ENCODE measurements around the gene JAM3. TPM values are rescaled to one million over a fixed set of nuclear protein-coding genes. Genes with fewer than 3 reads are reported as not detected.

Gene JAM3
- total and polyA plus RNA-seq, 2 of the 4 experiments (the other 2 are of a cell fraction), result 38.0 to 71.5 TPM

- TF ChIP-seq BHLHE40 (IDR thresholded peaks at IDR 0.05; ENCODE audit: low read depth, low read length) (no peak), RAD21 (IDR thresholded peaks at IDR 0.05; ENCODE audit: low read length) (no peak)
Measured at GRCh38 chr11:134063124-134063495, 5.8 kb upstream of the JAM3 start (continued).

GRCh38 chr11:134063991-134064747 is 4.7 kb upstream of the JAM3 start:
- CTCF ChIA-PET, result no interaction called here
- no peak overlapping the region for H3K23ac ChIP-seq (ENCODE audit: low read depth, low read length)
- intact Hi-C loops (cut with micrococcal nuclease), result no loop called here
- no peak for TF ChIP-seq RCOR1 (IDR thresholded peaks at IDR 0.05; ENCODE audit: insufficient replicate concordance, low read length)
- no peak for TF ChIP-seq CEBPB (IDR thresholded peaks at IDR 0.05; ENCODE audit: low read depth, low read length)
- no peak for TF ChIP-seq MAFK (IDR thresholded peaks at IDR 0.05; ENCODE audit: low read depth, low read length)
- TF ChIP-seq, protein P1, sequence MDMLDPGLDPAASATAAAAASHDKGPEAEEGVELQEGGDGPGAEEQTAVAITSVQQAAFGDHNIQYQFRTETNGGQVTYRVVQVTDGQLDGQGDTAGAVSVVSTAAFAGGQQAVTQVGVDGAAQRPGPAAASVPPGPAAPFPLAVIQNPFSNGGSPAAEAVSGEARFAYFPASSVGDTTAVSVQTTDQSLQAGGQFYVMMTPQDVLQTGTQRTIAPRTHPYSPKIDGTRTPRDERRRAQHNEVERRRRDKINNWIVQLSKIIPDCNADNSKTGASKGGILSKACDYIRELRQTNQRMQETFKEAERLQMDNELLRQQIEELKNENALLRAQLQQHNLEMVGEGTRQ (IDR thresholded peaks at IDR 0.05; ENCODE audit: low read depth, low read length), result no peak
- no peak for TF ChIP-seq MAZ (IDR thresholded peaks at IDR 0.05; ENCODE audit: borderline replicate concordance, low read depth, low read length)
- no peak for TF ChIP-seq SMC3 (IDR thresholded peaks at IDR 0.05; ENCODE audit: low read depth, low read length)
- no peak for TF ChIP-seq MXI1 (IDR thresholded peaks at IDR 0.05; ENCODE audit: borderline replicate concordance, low read depth, low read length)
- TF ChIP-seq, protein P2, sequence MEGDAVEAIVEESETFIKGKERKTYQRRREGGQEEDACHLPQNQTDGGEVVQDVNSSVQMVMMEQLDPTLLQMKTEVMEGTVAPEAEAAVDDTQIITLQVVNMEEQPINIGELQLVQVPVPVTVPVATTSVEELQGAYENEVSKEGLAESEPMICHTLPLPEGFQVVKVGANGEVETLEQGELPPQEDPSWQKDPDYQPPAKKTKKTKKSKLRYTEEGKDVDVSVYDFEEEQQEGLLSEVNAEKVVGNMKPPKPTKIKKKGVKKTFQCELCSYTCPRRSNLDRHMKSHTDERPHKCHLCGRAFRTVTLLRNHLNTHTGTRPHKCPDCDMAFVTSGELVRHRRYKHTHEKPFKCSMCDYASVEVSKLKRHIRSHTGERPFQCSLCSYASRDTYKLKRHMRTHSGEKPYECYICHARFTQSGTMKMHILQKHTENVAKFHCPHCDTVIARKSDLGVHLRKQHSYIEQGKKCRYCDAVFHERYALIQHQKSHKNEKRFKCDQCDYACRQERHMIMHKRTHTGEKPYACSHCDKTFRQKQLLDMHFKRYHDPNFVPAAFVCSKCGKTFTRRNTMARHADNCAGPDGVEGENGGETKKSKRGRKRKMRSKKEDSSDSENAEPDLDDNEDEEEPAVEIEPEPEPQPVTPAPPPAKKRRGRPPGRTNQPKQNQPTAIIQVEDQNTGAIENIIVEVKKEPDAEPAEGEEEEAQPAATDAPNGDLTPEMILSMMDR (conservative IDR thresholded peaks at IDR 0.05; ENCODE audit: low read depth, low read length), result no peak
- no peak for TF ChIP-seq BHLHE40 (IDR thresholded peaks at IDR 0.05; ENCODE audit: low read depth, low read length)
- no peak for TF ChIP-seq FOS (IDR thresholded peaks at IDR 0.05; ENCODE audit: low read depth, low read length)
- TF ChIP-seq CHD1 (IDR thresholded peaks at IDR 0.05; ENCODE audit: low read depth, low read length), result no peak
- TF ChIP-seq, protein P3, sequence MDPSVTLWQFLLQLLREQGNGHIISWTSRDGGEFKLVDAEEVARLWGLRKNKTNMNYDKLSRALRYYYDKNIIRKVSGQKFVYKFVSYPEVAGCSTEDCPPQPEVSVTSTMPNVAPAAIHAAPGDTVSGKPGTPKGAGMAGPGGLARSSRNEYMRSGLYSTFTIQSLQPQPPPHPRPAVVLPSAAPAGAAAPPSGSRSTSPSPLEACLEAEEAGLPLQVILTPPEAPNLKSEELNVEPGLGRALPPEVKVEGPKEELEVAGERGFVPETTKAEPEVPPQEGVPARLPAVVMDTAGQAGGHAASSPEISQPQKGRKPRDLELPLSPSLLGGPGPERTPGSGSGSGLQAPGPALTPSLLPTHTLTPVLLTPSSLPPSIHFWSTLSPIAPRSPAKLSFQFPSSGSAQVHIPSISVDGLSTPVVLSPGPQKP (IDR thresholded peaks at IDR 0.05; ENCODE audit: borderline replicate concordance, low read depth, low read length), result no peak

More at GRCh38 chr11:134063991-134064747, 4.7 kb upstream of the JAM3 start:
- H2BK15ac ChIP-seq (ENCODE audit: low read depth, low read length), result no peak overlapping the region
- no peak overlapping the region for H2AFZ ChIP-seq (replicated peaks; ENCODE audit: low read length, poor library complexity)
- ATAC-seq (ENCODE audit: low read depth), result no peak
- no peak overlapping the region for H3K27ac ChIP-seq (ENCODE audit: insufficient read depth, low read length)
- H2BK120ac ChIP-seq (ENCODE audit: low read depth, low read length), result no peak overlapping the region
- POLR2A ChIA-PET (ENCODE audit: unreplicated experiment), result no interaction called here
- no peaks in the 10 kb centered on the region for H3K9me3 ChIP-seq (ENCODE audit: control insufficient read depth, insufficient read depth, low read length)
- H3K79me1 ChIP-seq (ENCODE audit: low read depth in 1 of 2, low read length in 2 of 2), result 0 out of 4 replicates have a peak, but pooled peaks cover 0 to 3% of the 10 kb centered on the region in 2 experiments
- no peak overlapping the region for H3K56ac ChIP-seq (ENCODE audit: extremely low read depth, insufficient read depth, low read length)
- no peaks in the 10 kb centered on the region for H4K20me1 ChIP-seq (ENCODE audit: insufficient read depth, low read length)
- H3K18ac ChIP-seq (ENCODE audit: low read depth, low read length), result no peak overlapping the region
- no peaks in the 10 kb centered on the region for H3K9me1 ChIP-seq (ENCODE audit: insufficient read depth, low read length)
- H3K4me1 ChIP-seq (ENCODE audit: control insufficient read depth, insufficient read depth, low read length), result no peaks in the 10 kb centered on the region
- H3K4me2 ChIP-seq (ENCODE audit: low read depth, low read length), result no peak overlapping the region
- peaks cover 26% of the 10 kb centered on the region for H3K27me3 ChIP-seq (ENCODE audit: control insufficient read depth, insufficient read depth, low read length)
- WGBS, 2 experiments (ENCODE audit: extremely low coverage in 2 of 2, insufficient read length in 1 of 2), result 100% methylated on average over 1 of the region's 12 CpGs; no CpG with 5 or more reads in 1 of the 2 experiments
- no peaks in the 10 kb centered on the region for H3K36me3 ChIP-seq (ENCODE audit: control insufficient read depth, insufficient read depth, low read length)
- no peak overlapping the region for H2BK5ac ChIP-seq (ENCODE audit: low read depth, low read length, poor library complexity, severe bottlenecking)
- H4K91ac ChIP-seq (ENCODE audit: insufficient read depth, low read depth, low read length), result no peak overlapping the region
- no peak overlapping the region for H3K4ac ChIP-seq (ENCODE audit: low read depth, low read length)
- H3K9ac ChIP-seq (ENCODE audit: low read depth, low read length), result no peak overlapping the region
- DNase-seq, result no peak
- no peak overlapping the region for H3K4me3 ChIP-seq (ENCODE audit: insufficient read depth, low read depth, low read length)
- no peak overlapping the region for H2BK20ac ChIP-seq (ENCODE audit: low read depth, low read length)
- dilution Hi-C loops (cut with HindIII; ENCODE audit: low sequenced_read_pairs, unreplicated experiment), result no loop called here
- no peak overlapping the region for H3K14ac ChIP-seq (replicated peaks; ENCODE audit: low read depth, low read length)
- no peak overlapping the region for H2AK5ac ChIP-seq (ENCODE audit: low read depth, low read length)
- BruUV-seq (replicated peaks), result no TSS peak
- H4K8ac ChIP-seq (ENCODE audit: low read depth in 2 of 2, low read length in 2 of 2), result no peak overlapping the region
- no peak overlapping the region for H4K5ac ChIP-seq (ENCODE audit: low read depth, low read length)
- H2AK9ac ChIP-seq (replicated peaks; ENCODE audit: low read depth, low read length, poor library complexity), result no peak overlapping the region
- in situ Hi-C loops (cut with MboI; ENCODE audit: low sequenced_read_pairs), result no loop called here
